Tibial nerve (tissue), 4 donors: Measurements from ENCODE around the gene DEFB114.

ENCODE experiments used
- EP300 ChIP-seq, 2 donors: sonication (generic); formaldehyde crosslinking; IDR thresholded peaks; one replicate each; pipeline ENCODE4 v1.6.1; 2017; ENCODE audit warnings: antibody characterized with exemption in 2 of 2, mild to moderate bottlenecking in 1 of 2
- TF ChIP-seq, protein P1 (sequence below), 5 experiments: fragments of 200-600 bp in 3 of 5; fragments of 450-650 bp in 2 of 5; sonication (generic) in 3 of 5; IDR thresholded peaks; one replicate each; pipeline ENCODE4 v1.5.1; 2016 to 2019; ENCODE audit warnings: antibody characterized with exemption in 5 of 5, mild to moderate bottlenecking in 3 of 5, moderate library complexity in 2 of 5

- TF ChIP-seq, protein P1, sequence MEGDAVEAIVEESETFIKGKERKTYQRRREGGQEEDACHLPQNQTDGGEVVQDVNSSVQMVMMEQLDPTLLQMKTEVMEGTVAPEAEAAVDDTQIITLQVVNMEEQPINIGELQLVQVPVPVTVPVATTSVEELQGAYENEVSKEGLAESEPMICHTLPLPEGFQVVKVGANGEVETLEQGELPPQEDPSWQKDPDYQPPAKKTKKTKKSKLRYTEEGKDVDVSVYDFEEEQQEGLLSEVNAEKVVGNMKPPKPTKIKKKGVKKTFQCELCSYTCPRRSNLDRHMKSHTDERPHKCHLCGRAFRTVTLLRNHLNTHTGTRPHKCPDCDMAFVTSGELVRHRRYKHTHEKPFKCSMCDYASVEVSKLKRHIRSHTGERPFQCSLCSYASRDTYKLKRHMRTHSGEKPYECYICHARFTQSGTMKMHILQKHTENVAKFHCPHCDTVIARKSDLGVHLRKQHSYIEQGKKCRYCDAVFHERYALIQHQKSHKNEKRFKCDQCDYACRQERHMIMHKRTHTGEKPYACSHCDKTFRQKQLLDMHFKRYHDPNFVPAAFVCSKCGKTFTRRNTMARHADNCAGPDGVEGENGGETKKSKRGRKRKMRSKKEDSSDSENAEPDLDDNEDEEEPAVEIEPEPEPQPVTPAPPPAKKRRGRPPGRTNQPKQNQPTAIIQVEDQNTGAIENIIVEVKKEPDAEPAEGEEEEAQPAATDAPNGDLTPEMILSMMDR (IDR thresholded peaks at IDR 0.05): no peak
- TF ChIP-seq EP300 (IDR thresholded peaks at IDR 0.05): no peak
Measured at GRCh38 chr6:49966334-49966733, 2.4 kb upstream of the DEFB114 start.
